Measurements from ENCODE around the gene ARHGAP6.

DNA sequence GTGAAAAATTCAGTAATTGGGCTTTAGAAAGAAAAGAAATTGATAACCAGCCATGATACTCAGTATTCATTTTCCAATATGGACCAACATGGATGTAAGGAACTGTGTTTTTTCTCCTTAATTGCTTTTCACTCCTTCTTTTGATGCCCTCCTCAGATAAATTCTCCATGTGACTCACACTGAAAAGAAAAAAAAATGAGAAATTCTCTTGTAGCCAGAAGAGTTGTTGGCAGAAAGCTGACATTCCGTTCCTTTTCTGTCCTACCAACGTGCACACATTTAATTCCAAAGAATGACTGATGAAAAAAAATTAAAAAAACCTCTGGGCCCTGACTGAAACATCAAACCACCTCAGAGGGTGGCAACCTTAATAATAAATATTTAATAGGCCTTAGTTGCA lies 219.4 kb downstream of the ARHGAP6 start:
- TF ChIP-seq, protein P1, sequence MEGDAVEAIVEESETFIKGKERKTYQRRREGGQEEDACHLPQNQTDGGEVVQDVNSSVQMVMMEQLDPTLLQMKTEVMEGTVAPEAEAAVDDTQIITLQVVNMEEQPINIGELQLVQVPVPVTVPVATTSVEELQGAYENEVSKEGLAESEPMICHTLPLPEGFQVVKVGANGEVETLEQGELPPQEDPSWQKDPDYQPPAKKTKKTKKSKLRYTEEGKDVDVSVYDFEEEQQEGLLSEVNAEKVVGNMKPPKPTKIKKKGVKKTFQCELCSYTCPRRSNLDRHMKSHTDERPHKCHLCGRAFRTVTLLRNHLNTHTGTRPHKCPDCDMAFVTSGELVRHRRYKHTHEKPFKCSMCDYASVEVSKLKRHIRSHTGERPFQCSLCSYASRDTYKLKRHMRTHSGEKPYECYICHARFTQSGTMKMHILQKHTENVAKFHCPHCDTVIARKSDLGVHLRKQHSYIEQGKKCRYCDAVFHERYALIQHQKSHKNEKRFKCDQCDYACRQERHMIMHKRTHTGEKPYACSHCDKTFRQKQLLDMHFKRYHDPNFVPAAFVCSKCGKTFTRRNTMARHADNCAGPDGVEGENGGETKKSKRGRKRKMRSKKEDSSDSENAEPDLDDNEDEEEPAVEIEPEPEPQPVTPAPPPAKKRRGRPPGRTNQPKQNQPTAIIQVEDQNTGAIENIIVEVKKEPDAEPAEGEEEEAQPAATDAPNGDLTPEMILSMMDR (IDR thresholded peaks at IDR 0.05): no peak
- TF ChIP-seq POLR2A (IDR thresholded peaks at IDR 0.05): no peak
